NCI-H2196 (cell line): ENCODE data around the gene KRTAP3-3.
"Not testable (repeated sequence)": the region's sequence is repeated elsewhere in the genome, so short reads cannot be mapped to it uniquely, and the experiment has no call there.

Experiments used
- DNase-seq: peaks from one replicate; lab custom pipeline; 2025; ENCODE audit not compliant: unreplicated experiment; lab: John Stamatoyannopoulos, UW

The KRTAP3-3 gene

DNA sequence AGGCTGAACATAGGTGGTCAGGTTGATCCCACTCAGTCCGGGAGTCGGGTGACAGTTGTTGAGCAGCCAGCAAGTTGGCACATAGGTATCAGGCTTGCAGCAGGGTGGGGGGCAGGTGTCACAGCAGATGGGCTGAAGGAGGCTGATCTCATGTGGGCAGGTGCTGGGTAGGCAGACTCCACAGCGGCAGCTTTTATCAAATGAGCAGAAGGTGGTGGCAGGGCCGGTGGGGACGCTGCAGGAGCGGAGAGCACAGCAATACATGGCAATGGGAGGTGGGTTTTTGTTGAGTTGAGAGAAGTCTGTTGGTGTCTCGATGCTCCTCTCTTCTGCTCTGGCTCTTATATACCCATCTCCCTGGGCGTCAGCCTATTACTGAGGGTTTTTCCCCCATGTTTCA lies 14.8 kb upstream of the KRTAP3-3 start, which contains the start of gene KRTAP3-1:
Gene KRTAP3-1, minus strand, starts transcription at position 318 of the 400 bp plus-strand sequence. Its CDS starts 54 bp downstream, at position 264.
- DNase-seq = peak; percentile 9

DNA sequence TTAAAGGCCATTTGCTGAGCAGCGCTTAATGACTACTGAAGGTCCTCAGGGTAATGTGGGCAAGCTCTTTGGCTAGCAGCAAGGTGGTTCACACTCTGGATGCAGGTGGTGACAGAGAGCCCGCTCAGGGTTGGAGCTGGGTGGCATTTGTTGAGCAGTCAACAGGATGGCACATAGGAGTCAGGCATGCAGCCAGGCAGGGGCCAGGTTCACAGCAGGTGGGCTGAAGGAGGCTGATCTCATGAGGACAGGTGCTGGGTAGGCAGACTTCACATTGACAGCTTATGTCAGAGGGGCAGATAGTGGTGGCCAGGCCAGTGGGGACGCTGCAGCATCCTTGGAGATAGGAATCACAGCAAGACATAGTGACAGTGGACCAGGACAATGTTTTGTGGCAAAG lies 10.4 kb upstream of the KRTAP3-3 start:
- DNase-seq = no peak

DNA sequence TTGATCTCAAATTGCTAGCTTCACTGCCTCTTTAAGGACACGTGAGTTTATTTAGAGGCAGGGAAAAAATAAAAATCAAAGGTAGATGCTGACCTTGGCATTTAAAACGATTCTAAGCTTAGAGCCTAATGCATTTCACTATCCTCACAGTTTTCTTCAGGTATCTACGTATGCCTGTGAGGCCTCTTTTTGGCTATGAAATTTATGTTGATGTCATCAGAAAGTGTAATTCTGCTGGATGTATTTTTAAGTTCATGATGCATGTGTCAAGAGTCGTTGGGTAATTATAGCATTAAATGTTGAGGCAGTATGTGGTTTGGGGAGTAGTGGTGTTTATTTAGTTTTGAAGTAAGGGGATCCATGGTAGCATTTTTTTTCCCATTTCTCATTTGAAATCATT lies 10.0 kb upstream of the KRTAP3-3 start:
- no peak for DNase-seq

DNA sequence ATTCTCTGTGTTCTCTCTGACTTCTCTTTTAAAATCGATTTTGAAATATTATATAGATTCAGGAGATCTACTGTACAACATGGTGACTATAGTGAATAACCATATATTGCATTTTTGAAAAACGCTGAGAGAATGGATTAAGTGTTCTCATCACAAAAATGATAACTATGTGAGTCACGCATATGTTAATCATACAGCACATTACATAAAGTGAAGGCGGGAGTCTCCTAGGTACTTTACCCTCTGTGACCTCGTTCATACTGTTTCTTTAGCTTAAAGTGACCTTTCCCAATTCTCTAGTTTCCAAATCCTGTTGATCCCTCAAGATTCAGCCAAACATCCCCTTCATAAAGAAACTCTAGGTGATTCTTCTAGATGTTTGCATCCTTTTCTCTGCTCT lies 8.8 kb upstream of the KRTAP3-3 start:
- DNase-seq = no peak

DNA sequence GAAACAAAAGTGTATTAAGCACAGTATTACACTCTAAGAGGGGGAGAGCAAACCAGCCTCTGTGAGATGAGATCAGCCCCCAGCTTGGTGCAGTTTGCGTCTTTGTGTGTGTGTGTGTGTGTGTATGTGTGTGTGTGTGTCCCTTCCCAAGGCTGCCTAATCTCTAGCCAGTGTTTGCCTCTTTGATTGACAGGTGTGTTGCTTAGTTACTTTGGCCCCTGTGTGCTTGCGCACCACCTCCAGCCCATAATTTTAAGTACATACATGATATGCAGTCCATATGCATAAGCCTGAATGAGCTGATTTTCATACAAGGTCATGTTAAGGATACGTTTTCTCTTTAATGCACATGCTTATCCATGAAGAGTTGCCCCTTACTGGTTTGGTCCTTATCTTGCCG lies 7.8 kb upstream of the KRTAP3-3 start:
- DNase-seq = no peak

DNA sequence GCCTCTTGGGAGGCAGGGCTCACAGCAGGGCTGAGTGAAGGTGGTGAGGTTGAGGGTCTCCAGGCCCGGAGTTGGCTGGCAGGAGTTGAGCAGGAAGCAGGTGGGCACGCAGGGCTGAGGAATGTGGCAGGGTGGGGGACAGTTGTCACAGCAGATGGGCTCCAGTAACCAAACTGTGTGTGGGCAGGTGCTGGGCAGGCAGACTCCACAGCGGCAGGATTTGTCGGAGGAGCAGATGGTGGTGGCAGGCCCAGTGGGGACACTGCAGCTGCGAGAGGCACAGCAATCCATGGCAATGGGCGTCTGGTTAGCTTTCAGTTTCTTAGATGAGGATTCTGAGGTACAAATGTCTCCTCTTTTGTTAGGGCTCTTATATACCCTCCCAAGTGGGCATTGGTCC lies 5.6 kb upstream of the KRTAP3-3 start, which contains the start of gene KRTAP3-2:
Gene KRTAP3-2, minus strand, starts transcription at position 344 of the 400 bp plus-strand sequence. Its CDS starts 53 bp downstream, at position 291.
- DNase-seq = not testable (repeated sequence)

GRCh38 chr17:40997361-40997760 lies 3.4 kb upstream of the KRTAP3-3 start:
- DNase-seq = no peak

DNA sequence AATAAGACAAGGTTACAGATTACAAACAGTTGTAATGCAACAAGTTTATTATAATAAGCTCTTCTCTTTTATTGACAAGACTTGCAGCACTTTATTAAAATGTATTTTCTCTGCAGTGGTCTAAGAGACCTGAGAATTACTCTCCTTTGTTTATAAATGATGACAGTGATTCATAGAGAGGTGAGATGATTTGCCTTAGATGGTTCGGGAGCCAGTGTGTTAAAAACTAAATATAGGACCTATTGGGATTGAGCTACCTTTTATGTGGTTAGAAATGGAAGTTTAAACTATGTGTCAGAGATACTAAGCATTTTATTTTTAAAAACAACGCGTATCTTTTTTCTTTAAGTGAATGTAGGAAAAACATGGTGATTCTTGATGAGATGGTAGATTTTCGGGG lies 2.9 kb upstream of the KRTAP3-3 start:
- DNase-seq = no peak

DNA sequence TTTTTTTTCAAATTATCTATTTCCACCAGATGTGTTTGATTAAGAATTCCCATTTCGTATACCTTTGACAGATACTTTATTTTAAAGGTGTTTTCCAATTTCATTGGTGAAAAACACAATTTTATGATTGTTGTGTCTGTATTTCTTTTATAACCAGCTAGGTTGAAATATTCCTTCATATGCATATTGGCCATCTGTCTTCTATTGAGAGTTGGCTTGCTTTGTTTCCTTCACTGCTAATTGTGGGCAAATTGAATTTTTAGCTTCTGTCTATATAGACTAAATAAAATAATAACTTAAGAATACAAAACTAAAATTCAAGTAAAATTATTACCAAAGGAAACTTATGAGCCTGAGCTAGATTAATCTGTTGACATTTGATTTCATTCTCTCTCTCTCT lies 1.2 kb upstream of the KRTAP3-3 start:
- DNase-seq = no peak

DNA sequence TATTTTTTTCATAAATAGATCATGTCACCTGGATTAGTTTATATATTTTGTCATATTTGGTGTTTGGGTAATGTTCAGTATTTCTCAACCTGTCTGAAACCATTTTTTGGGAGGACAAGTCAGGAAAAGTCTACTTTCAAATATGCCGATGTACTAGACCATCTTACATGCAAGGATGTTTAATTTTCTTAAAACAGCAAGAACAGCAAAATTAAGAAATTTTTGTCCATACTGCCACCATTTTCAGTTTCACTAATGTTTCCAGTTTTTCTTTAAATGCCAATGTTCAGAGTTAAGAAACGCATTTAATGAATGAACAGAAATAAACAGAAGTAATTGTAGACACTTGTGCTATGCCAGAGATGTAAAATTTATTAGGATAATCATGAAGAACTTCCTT lies 880 bp downstream of the KRTAP3-3 start:
- DNase-seq = no peak

- no peak for DNase-seq
Measured at GRCh38 chr17:40992666-40993065, 1.3 kb downstream of the KRTAP3-3 start.

DNA sequence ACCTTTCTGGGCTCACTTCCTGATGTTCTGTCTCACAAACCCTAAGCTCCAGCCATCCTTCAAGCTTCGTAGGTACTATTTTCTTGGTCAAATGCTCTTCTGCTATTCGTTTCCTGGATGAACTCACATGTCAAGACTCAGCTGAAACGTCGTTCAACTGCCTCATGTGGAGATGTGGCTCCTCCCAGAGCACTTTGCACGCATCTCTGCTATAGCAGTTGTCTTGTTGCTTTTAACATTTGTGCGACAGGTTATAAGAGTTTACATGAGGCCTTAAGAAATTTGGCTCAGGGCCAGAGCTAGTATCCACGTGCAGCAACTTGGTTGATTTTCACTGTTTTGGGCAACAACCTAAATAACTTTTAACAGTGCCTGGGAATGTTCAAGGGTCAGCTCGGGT lies 7.0 kb downstream of the KRTAP3-3 start:
- DNase-seq = no peak

- no peak for DNase-seq
Measured at GRCh38 chr17:40984226-40984625, 9.7 kb downstream of the KRTAP3-3 start, which contains the start of gene KRT40. Gene KRT40 (minus strand): TSS chr17:40984326. CDS start chr17:40984273, 53 bp downstream.

- DNase-seq = no peak
Measured at GRCh38 chr17:40981115-40981514, 12.8 kb downstream of the KRTAP3-3 start.

DNA sequence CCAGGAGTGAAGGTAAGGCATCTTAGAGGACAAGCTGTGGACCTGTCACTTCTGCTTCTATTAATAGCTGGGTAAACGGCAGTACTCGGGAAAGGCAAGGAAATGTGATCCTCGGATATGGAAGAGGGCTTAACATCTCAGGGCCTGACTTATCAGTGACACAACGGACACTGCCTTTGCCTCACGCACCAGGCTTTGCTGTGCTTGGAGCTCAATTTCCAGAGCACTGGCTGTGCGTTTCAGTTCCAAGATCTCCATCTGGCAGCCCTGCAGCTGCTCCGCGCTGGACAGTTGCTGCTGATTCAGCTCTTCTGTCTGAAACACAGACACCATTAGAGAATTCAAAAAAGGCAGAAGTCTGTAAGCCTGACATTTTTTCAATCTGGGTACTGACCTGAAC lies 13.4 kb downstream of the KRTAP3-3 start:
- peak; percentile 7 for DNase-seq

GRCh38 chr17:40980117-40980516 lies 13.8 kb downstream of the KRTAP3-3 start:
- DNase-seq = no peak

GRCh38 chr17:40978575-40979151 lies 15.3 kb downstream of the KRTAP3-3 start:
- no peak for DNase-seq

DNA sequence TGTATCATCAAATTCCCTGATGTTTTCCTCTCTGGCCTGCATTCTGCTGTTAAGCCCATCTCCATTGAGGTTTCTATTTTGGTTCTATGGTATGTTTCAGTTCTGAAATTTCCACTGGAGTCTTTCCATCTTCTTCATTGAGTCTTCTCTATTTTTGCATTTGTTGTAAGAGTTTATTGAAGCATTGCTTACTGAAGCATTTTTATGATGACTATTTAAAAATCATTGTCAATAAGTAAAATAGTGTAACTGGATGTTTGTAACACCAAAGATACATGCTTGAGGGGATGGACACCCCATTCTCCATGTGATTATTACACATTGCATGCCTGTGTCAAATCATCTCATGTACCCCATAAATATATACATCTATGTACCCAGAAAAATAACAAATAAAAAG lies 18.4 kb downstream of the KRTAP3-3 start:
- no peak for DNase-seq

- no peak for DNase-seq
Measured at GRCh38 chr17:40974366-40974765, 19.6 kb downstream of the KRTAP3-3 start.

DNA sequence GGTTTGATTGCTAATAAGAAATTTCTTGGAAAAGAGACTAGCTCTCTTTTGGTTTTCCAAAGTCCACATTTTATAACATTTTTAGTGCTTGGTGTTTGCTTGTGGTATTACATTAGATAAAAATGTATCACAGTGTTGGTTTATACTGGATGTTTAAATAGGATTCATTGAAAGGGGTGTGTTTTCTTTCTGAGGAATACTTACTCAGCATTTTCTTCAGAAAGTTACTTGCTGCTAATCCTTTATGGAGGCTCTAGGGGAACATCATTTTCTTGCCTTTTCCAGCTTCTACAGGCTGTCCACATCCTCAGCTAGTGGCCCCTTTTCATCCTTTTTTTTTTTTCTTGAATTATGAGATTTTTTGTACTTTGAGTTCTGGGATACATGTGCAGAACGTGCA lies 26.4 kb downstream of the KRTAP3-3 start:
- DNase-seq = no peak

- DNase-seq = no peak
Measured at GRCh38 chr17:40966848-40967247, 27.1 kb downstream of the KRTAP3-3 start, which contains the start of gene KRT39. Gene KRT39 (minus strand): TSS chr17:40966948. CDS start chr17:40966856, 92 bp downstream.

DNA sequence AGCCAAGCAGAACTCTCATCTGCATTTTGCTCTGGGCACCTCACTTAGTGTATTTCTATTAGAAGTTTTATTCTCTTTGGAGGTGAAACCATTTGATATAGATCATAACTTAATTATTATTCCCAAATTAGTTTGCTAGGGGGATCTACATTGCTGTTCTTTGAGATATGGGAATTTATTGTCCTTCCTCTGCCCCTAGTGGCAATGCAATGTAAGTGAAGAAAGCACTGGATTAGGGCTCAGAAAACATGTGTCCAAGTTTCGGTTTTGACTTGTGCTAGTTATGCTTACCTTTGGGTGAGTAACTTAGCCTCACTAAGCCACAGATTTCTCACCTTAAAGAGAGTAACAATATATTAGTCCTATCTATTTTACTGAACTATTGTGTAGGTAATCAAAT lies 30.1 kb downstream of the KRTAP3-3 start:
- no peak for DNase-seq

DNA sequence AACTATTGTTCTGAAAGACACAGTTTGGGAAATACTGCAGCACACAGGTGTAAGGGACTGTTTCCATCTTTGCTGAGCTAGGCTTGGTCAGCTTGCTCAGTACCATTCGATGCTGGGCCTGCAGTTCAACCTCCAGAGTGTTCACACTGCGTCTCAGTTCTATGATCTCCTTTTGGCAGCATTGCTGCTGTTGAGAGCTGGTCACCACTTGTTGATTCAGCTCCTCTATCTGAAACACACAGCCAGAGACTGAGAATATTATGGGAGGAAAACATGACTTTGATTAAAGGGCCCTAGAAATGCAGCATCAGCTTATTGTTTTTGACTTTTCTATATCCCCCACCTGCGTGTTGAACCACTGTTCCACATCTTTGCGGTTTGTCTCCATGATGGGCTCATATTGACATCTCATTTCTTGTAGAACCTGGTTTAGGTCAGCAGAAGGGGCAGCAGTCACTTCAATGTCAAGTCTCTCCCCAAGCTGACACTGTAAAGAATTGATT lies 31.9 kb downstream of the KRTAP3-3 start:
- DNase-seq = no peak
